Measurements from ENCODE around the gene IRX6. TPM values are rescaled to one million over a fixed set of nuclear protein-coding genes. Genes with fewer than 3 reads are reported as not detected.
A peak's percentile ranks its signal among the peaks of the same experiment; 100 is the strongest.

Gene IRX6
- total and polyA plus RNA-seq, 8 donors, result 0.02 to 0.08 (median 0.04) TPM; not detected in 5

DNA sequence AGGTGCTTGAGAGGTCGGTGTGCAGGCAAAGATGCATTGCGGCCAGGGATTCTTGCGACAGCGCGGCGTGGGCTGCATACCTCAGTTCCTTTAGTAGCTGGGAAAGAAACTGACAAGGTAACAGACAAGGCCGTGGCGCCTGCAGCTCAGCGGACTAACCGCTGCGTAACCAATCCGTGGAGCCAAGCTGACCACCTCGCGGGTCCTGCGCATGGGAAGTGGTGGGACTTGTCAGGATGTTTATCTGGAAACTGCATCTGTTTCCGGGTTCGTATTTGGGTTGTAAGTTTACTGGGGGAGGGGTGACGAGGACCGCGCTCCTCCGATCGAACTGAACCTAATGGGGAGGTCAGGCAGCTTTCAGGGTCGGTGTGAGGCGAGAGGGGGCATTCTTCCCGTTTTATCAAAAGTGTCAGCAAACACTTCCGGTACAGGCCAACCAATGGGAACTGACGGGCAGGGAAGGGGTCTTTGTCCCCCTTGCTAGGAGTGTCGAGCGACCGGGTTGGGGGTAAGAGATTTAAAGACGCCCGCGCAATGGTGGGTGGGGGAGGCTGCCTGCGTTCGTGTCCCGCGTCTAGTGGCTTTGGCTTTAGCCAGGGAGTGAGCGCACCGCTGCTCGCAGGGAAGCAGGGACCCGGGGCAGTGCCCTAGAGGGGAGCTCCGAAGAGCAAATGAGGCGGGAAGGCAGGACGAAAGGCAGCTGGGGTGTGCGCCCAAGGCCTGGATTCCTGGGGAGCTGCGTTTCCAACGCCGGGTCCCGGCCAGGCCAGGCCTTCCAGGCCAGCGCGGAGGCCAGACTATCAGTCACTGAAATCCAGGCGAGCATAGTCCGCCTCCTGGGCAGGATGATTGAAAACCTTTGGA lies 7.0 kb downstream of the IRX6 start:
- 3 to 4% methylated on average over 53 of the region's 53 CpGs for WGBS, 2 donors
- Histone ChIP-seq H3K4me3 (peak overlapping the region in 1 of 4 donors; percentile 14), H3K36me3 (no peaks in the 10 kb centered on the region), H3K4me1 (no peaks in the 10 kb centered on the region), H3K27ac (no peak overlapping the region), H3K9me3 (no peaks in the 10 kb centered on the region), H3K27me3 (peaks cover 0 to 27% (median 0%) of the 10 kb centered on the region in 4 donors)
- no peak for ATAC-seq
- intact Hi-C loops (cut with DNase I), result no loop called here
- no peak for FAIRE-seq
- TF ChIP-seq, protein P1, sequence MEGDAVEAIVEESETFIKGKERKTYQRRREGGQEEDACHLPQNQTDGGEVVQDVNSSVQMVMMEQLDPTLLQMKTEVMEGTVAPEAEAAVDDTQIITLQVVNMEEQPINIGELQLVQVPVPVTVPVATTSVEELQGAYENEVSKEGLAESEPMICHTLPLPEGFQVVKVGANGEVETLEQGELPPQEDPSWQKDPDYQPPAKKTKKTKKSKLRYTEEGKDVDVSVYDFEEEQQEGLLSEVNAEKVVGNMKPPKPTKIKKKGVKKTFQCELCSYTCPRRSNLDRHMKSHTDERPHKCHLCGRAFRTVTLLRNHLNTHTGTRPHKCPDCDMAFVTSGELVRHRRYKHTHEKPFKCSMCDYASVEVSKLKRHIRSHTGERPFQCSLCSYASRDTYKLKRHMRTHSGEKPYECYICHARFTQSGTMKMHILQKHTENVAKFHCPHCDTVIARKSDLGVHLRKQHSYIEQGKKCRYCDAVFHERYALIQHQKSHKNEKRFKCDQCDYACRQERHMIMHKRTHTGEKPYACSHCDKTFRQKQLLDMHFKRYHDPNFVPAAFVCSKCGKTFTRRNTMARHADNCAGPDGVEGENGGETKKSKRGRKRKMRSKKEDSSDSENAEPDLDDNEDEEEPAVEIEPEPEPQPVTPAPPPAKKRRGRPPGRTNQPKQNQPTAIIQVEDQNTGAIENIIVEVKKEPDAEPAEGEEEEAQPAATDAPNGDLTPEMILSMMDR (IDR thresholded peaks at IDR 0.05), result no peak
- no peak for DNase-seq

DNA sequence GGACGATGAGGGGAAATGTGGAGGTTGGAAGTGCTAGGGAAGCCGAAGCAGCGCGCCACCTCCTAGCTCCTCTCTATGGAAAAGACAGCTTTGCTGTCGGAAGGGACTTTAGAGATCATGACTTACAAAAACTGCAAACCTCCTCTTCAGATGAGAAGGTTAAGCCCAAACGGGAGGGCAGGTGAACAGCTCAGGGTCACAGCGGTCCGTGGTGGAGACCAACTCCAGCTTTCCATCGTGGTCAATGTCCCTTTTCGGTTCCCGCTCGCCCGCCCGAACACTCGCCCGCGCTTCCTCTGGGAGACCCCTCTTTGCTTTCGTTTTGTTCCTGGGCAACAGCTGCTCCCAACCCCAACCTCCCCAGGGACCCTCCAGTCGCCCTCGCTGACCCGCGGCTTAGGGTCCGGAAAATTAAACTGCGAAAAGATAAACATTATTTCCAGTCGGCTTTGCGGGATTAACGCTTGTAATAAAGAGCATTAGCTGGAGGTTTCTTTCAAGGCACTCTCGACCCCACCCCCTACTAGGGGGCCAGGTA lies 7.7 kb downstream of the IRX6 start:
- H3K9me3 ChIP-seq, result no peaks in the 10 kb centered on the region
- intact Hi-C loops (cut with DNase I), result no loop called here
- no peak overlapping the region for H3K27ac ChIP-seq
- TF ChIP-seq, protein P1 (IDR thresholded peaks at IDR 0.05), result no peak
- H3K36me3 ChIP-seq, result no peaks in the 10 kb centered on the region
- peaks cover 0 to 27% (median 0%) of the 10 kb centered on the region in 4 donors for H3K27me3 ChIP-seq
- FAIRE-seq, result no peak
- DNase-seq, result no peak
- peak overlapping the region in 1 of 4 donors; percentile 14 for H3K4me3 ChIP-seq
- WGBS, 2 donors, result 8 to 12% methylated on average over 28 of the region's 28 CpGs
- no peaks in the 10 kb centered on the region for H3K4me1 ChIP-seq
- ATAC-seq, result no peak

DNA sequence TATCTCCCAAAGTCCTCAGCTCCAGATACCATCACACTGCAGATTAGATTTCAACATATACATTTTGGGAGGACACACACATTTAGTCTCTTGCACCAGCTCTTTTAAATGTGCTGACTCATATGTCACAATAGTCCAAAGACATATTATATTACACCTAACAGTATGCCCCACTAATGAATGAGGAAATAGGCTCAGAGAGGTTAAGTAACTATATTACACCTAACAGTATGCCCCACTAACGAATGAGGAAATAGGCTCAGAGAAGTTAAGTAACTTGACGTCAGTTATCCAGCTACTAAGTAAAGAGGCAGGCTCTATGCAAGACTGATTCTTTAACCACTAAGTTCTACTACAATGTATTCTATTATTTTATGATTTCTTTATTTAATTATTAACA lies 9.7 kb downstream of the IRX6 start:
- Histone ChIP-seq H3K36me3 (no peaks in the 10 kb centered on the region), H3K9me3 (no peaks in the 10 kb centered on the region), H3K27me3 (peaks cover 0 to 24% (median 0%) of the 10 kb centered on the region in 4 donors), H3K27ac (no peak overlapping the region), H3K4me1 (no peaks in the 10 kb centered on the region), H3K4me3 (no peak overlapping the region)
- DNase-seq, result no peak
- ATAC-seq, result no peak
- intact Hi-C loops (cut with DNase I), result no loop called here
- TF ChIP-seq, protein P1 (IDR thresholded peaks at IDR 0.05), result no peak
- 57 to 65% methylated on average over 2 of the region's 2 CpGs for WGBS, 2 donors
- no peak for FAIRE-seq

DNA sequence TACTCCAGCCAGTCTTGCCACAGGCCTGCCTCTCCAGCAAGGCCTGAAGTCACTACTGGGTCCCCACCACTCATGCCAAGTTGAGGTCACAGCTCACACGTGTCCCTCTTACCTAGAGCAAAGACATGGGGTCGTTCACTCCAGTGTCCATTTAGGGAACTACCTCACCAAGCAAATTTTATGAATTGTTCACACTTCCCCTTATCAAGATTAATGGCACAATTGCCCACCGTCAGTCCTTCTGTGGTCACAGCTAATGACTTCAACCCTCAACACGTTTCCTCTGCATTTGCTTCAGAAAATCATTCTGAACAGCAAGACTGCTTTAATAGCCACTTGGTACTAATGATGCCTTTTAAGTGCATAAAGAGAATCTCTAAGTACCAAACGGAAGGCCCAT lies 14.6 kb downstream of the IRX6 start:
- no peaks in the 10 kb centered on the region for H3K9me3 ChIP-seq
- ATAC-seq, result no peak
- intact Hi-C loops (cut with DNase I), result no loop called here
- H3K27me3 ChIP-seq, result peaks cover 0 to 5% (median 0%) of the 10 kb centered on the region in 4 donors
- no peak for DNase-seq
- no peak overlapping the region for H3K4me3 ChIP-seq
- WGBS, 2 donors, result 45 to 53% methylated on average over 5 of the region's 5 CpGs
- H3K27ac ChIP-seq, result no peak overlapping the region
- FAIRE-seq, result no peak
- H3K4me1 ChIP-seq, result no peaks in the 10 kb centered on the region
- TF ChIP-seq, protein P1 (IDR thresholded peaks at IDR 0.05), result no peak
- no peaks in the 10 kb centered on the region for H3K36me3 ChIP-seq

DNA sequence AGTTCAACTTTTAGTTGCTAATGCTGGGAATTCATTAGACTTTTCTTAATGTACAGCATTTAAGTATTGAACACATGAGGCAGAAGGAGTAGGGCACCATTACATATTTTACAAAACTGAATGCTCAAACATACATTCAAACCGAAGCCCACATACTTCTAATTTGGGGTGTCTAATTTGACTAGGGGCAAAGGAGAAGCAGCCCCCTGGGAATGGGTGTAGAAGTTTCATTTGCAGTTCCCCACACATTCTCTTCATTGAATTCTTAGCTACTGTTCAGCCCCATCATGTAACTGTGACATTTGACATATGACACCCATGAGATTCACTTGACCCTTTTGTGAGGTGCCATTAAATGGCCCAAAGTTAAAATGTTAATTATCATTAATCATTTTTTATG lies 16.4 kb downstream of the IRX6 start:
- no peak for FAIRE-seq
- ATAC-seq, result no peak
- H3K27ac ChIP-seq, result no peak overlapping the region
- no peaks in the 10 kb centered on the region for H3K9me3 ChIP-seq
- no peak for DNase-seq
- intact Hi-C loops (cut with DNase I), result no loop called here
- H3K36me3 ChIP-seq, result no peaks in the 10 kb centered on the region
- no peaks in the 10 kb centered on the region for H3K27me3 ChIP-seq
- TF ChIP-seq, protein P1 (IDR thresholded peaks at IDR 0.05), result no peak
- WGBS, 2 donors, result 52 to 54% methylated on average over 1 of the region's 1 CpG
- H3K4me3 ChIP-seq, result no peak overlapping the region
- H3K4me1 ChIP-seq, result no peaks in the 10 kb centered on the region

Measured in pancreas (tissue), 10 donors.